Measurements from ENCODE around the gene SETD6.

DNA sequence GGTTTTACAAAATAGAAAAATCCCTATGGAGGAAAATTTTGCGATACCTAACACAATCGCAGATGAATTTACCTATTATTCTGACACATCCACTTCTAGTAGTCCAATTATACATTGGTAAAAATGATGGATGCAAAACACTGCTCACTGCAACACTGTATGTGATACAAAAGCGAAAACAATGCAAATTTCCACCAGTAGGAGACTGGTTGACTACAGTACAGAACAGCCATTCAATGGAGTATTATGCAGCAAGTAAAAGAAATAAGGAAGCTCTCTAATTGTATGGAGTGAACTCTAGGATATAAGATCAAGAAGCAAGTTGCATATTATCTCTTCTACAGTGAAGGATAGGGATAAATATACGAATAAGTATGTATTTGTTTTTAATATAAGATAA, 48.5 kb downstream of the SETD6 start:
- TF ChIP-seq REST (tag by site-specific recombination; IDR thresholded peaks at IDR 0.05) (no peak), KLF8 (tag by site-specific recombination; IDR thresholded peaks at IDR 0.05) (no peak), ZNF266 (tag by site-specific recombination; IDR thresholded peaks at IDR 0.05; ENCODE audit: low read depth) (no peak), ZNF747 (tag by site-specific recombination; IDR thresholded peaks at IDR 0.05) (no peak), MZF1 (tag by site-specific recombination; IDR thresholded peaks at IDR 0.05; ENCODE audit: borderline replicate concordance) (no peak), ATF2 (tag by site-specific recombination; IDR thresholded peaks at IDR 0.05; ENCODE audit: low read depth) (no peak), ZNF274 (IDR thresholded peaks at IDR 0.05; ENCODE audit: low read length) (no peak), ZNF274 (tag by site-specific recombination; IDR thresholded peaks at IDR 0.05; ENCODE audit: borderline replicate concordance) (no peak)
